GM20000 (cell line): ENCODE measurements around the gene ITM2B.

Source experiments
- DNase-seq: peaks from one replicate; pipeline ENCODE4 v3.0.0; 2012; ENCODE audit warnings: low spot score
- TF ChIP-seq, protein P1 (sequence below): IDR thresholded peaks from 2 replicates; pipeline ENCODE4 v1.5.1; 2012; ENCODE audit warnings: mild to moderate bottlenecking, control low read depth; ENCODE audit errors: extremely low read depth, missing control alignments

ITM2B gene

GRCh38 chr13:48275507-48275906, 42.5 kb downstream of the ITM2B start:
- TF ChIP-seq, protein P1, sequence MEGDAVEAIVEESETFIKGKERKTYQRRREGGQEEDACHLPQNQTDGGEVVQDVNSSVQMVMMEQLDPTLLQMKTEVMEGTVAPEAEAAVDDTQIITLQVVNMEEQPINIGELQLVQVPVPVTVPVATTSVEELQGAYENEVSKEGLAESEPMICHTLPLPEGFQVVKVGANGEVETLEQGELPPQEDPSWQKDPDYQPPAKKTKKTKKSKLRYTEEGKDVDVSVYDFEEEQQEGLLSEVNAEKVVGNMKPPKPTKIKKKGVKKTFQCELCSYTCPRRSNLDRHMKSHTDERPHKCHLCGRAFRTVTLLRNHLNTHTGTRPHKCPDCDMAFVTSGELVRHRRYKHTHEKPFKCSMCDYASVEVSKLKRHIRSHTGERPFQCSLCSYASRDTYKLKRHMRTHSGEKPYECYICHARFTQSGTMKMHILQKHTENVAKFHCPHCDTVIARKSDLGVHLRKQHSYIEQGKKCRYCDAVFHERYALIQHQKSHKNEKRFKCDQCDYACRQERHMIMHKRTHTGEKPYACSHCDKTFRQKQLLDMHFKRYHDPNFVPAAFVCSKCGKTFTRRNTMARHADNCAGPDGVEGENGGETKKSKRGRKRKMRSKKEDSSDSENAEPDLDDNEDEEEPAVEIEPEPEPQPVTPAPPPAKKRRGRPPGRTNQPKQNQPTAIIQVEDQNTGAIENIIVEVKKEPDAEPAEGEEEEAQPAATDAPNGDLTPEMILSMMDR = no peak
- no peak for DNase-seq

- DNase-seq = no peak
Measured at GRCh38 chr13:48278806-48279205, 45.8 kb downstream of the ITM2B start.

GRCh38 chr13:48281556-48281955, 48.5 kb downstream of the ITM2B start:
- DNase-seq = no peak
- TF ChIP-seq, protein P1 = no peak

More at GRCh38 chr13:48278806-48279205, 45.8 kb downstream of the ITM2B start:
- TF ChIP-seq, protein P1 = no peak

DNA sequence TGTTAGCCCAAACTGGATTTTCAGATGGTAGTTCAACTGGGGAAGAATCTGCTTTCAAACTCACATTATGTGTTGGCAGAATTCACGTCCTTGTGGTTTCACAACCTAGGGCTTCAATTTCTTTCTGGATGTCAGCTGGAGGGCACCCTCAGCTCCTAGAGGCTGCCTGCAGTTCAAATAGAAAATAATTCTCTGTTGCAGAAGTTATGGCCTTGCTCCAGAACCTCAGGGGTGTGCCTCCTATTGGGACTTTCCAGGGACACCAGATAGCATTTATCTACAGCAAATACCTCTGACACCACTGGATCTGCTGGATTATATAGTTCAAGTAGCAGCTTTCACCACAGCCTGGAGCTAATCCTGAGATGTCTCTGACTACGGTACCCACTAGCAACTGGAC, 58.7 kb downstream of the ITM2B start:
- no peak for DNase-seq
- TF ChIP-seq, protein P1 = no peak

GRCh38 chr13:48292650-48293049, 59.6 kb downstream of the ITM2B start:
- no peak for DNase-seq
- TF ChIP-seq, protein P1 = no peak

DNA sequence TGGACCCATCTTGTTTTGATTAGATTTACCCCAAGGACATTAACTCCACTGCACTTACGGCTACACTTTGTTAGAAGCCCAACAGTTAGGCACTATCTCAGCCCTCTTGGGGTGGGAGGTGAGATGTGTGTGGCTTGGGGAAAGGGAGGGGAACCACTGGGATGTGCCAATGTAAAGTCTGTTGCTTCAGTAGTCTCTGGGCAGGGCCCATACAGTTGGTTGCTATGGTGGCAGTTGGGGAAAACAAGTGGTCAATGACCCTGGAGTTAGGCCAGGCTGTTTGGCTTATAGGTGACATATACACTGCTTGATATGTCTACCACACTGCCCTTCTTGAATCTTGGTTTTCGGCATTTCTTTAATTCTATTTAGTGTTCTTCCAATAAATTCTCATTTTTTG, 61.6 kb downstream of the ITM2B start:
- DNase-seq = no peak
- TF ChIP-seq, protein P1 = no peak

- no peak for DNase-seq
- TF ChIP-seq, protein P1 = no peak
Measured at GRCh38 chr13:48295271-48295670, 62.3 kb downstream of the ITM2B start.
